Smooth muscle cell (in vitro differentiated cells): ENCODE measurements around the gene LAIR1. TPM values are rescaled to one million over a fixed set of nuclear protein-coding genes. Genes with fewer than 3 reads are reported as not detected.
"Not testable (repeated sequence)": the region's sequence is repeated elsewhere in the genome, so short reads cannot be mapped to it uniquely, and the experiment has no call there.

Source experiments
- DNase-seq: peaks from one replicate; lab custom pipeline; 2025; ENCODE audit not compliant: unreplicated experiment; lab: John Stamatoyannopoulos, UW
- H2AFZ ChIP-seq: fragments of 200-600 bp; sonication (generic); 2 replicates; pipeline ENCODE4 v1.6.0; 2016; ENCODE audit warnings: antibody characterized with exemption, low read depth, mild to moderate bottlenecking
- H3F3A ChIP-seq: fragments of 200-600 bp; sonication (generic); 2 replicates; pipeline ENCODE4 v1.6.0; 2017; ENCODE audit warnings: antibody characterized with exemption, low read depth
- H3K27ac ChIP-seq: fragments of 200-600 bp; sonication (generic); 2 replicates; pipeline ENCODE4 v1.5.1; 2016; ENCODE audit warnings: low read depth, mild to moderate bottlenecking
- H3K27me3 ChIP-seq: fragments of 200-600 bp; sonication (generic); 2 replicates; pipeline ENCODE4 v1.6.1; 2016; ENCODE audit warnings: low read depth, mild to moderate bottlenecking
- H3K36me3 ChIP-seq: fragments of 200-600 bp; sonication (generic); 2 replicates; pipeline ENCODE4 v1.5.1; 2016; ENCODE audit warnings: low read depth
- H3K4me1 ChIP-seq: fragments of 200-600 bp; sonication (generic); 2 replicates; pipeline ENCODE4 v1.5.1; 2016; ENCODE audit warnings: low read depth
- H3K4me2 ChIP-seq: fragments of 200-600 bp; sonication (generic); 2 replicates; pipeline ENCODE4 v1.6.0; 2016; ENCODE audit warnings: mild to moderate bottlenecking
- H3K4me3 ChIP-seq: fragments of 200-600 bp; sonication (generic); 2 replicates; pipeline ENCODE4 v1.5.1; 2016; ENCODE audit warnings: mild to moderate bottlenecking
- H3K79me2 ChIP-seq: fragments of 200-600 bp; sonication (generic); 2 replicates; pipeline ENCODE4 v1.6.0; 2016; ENCODE audit warnings: low read depth, mild to moderate bottlenecking
- H3K9ac ChIP-seq: fragments of 200-600 bp; sonication (generic); 2 replicates; pipeline ENCODE4 v1.6.0; 2016; ENCODE audit warnings: low read depth
- H3K9me3 ChIP-seq: fragments of 200-600 bp; sonication (generic); replicated peaks from 2 replicates; pipeline ENCODE4 v1.5.1; 2016; ENCODE audit warnings: low read depth
- H4K20me1 ChIP-seq: fragments of 200-600 bp; sonication (generic); 2 replicates; pipeline ENCODE4 v1.6.0; 2016; ENCODE audit warnings: low read depth
- CTCF ChIP-seq: fragments of 200-600 bp; sonication (generic); IDR thresholded peaks from 2 replicates; pipeline ENCODE4 v1.5.1; 2017; ENCODE audit warnings: borderline replicate concordance, mild to moderate bottlenecking, antibody characterized with exemption; ENCODE audit not compliant: insufficient read depth, poor library complexity, severe bottlenecking
- WGBS: methylation state at CpG from one replicate; pipeline ENCODE4 v1.1.7; 2016; ENCODE audit warnings: low lambda C conversion rate; 5-methylcytosine and 5-hydroxymethylcytosine counted together
- polyA plus RNA-seq: library from polyadenylated mRNA; unstranded; fragments of >200 nt; fragmentation: Nextera tagmentation; extraction: Ambion mirVana; gene quantifications from 2 replicates; pipeline ENCODE4 v1.2.1, GENCODE V29; 2016
- total RNA-seq: library from RNA; depleted of rRNA; stranded (reverse); fragments of >200 nt; gene quantifications from 2 replicates; pipeline ENCODE4 v1.2.3, GENCODE V29; 2014

The LAIR1 gene
- total and polyA plus RNA-seq, 2 experiments from 2014 or later, result not detected

- Histone ChIP-seq H3K9me3 (no peaks in the 10 kb centered on the region), H3K36me3 (no peaks in the 10 kb centered on the region), H3K79me2 (no peaks in the 10 kb centered on the region), H4K20me1 (no peaks in the 10 kb centered on the region), H3F3A (no peaks in the 10 kb centered on the region), H3K4me3 (no peak overlapping the region), H3K9ac (no peak overlapping the region), H3K27me3 (no peaks in the 10 kb centered on the region), H3K4me2 (no peak overlapping the region), H3K4me1 (no peaks in the 10 kb centered on the region), H2AFZ (no peak overlapping the region), H3K27ac (no peak overlapping the region)
- 89% methylated on average over 16 of the region's 16 CpGs for WGBS
- DNase-seq, result no peak
- TF ChIP-seq CTCF, result no peak
Observed at GRCh38 chr19:54373781-54374631, 9.3 kb upstream of the LAIR1 start.

GRCh38 chr19:54371453-54371852, 6.7 kb upstream of the LAIR1 start:
- not testable (repeated sequence) for H3F3A ChIP-seq, H3K9ac ChIP-seq, H2AFZ ChIP-seq, DNase-seq, H3K27me3 ChIP-seq, H3K4me3 ChIP-seq, H3K27ac ChIP-seq, H3K36me3 ChIP-seq, H3K4me2 ChIP-seq, H3K9me3 ChIP-seq, H3K4me1 ChIP-seq, H4K20me1 ChIP-seq, H3K79me2 ChIP-seq
- WGBS, result 74% methylated on average over 5 of the region's 5 CpGs

- not testable (repeated sequence) for H3K9ac ChIP-seq
- WGBS, result 87% methylated on average over 8 of the region's 10 CpGs
Observed at GRCh38 chr19:54370434-54370796, 5.7 kb upstream of the LAIR1 start.

GRCh38 chr19:54369688-54370433, 5.1 kb upstream of the LAIR1 start:
- not testable (repeated sequence) for H3K27me3 ChIP-seq, H4K20me1 ChIP-seq, H3K9me3 ChIP-seq, DNase-seq, H3K4me2 ChIP-seq, H3K9ac ChIP-seq, H3K4me1 ChIP-seq, H3K79me2 ChIP-seq, H3K36me3 ChIP-seq, H3K4me3 ChIP-seq, H3K27ac ChIP-seq, H3F3A ChIP-seq, H2AFZ ChIP-seq
- 83% methylated on average over 15 of the region's 19 CpGs for WGBS

More at GRCh38 chr19:54370434-54370796, 5.7 kb upstream of the LAIR1 start:
- not testable (repeated sequence) for H3K79me2 ChIP-seq, H3K27me3 ChIP-seq, H3K9me3 ChIP-seq, H3K36me3 ChIP-seq, H3K4me2 ChIP-seq, H3K4me3 ChIP-seq, H2AFZ ChIP-seq, H3K27ac ChIP-seq, H3F3A ChIP-seq, H3K4me1 ChIP-seq, DNase-seq, H4K20me1 ChIP-seq

GRCh38 chr19:54369082-54369687, 4.5 kb upstream of the LAIR1 start:
- no peak overlapping the region for H2AFZ ChIP-seq
- WGBS, result 76% methylated on average over 8 of the region's 8 CpGs
- no peaks in the 10 kb centered on the region for H3F3A ChIP-seq
- DNase-seq, result no peak
- no peak overlapping the region for H3K27ac ChIP-seq
- no peak overlapping the region for H3K9ac ChIP-seq
- H3K4me1 ChIP-seq, result no peaks in the 10 kb centered on the region
- no peaks in the 10 kb centered on the region for H3K9me3 ChIP-seq
- TF ChIP-seq CTCF, result no peak
- H3K4me3 ChIP-seq, result no peak overlapping the region
- no peaks in the 10 kb centered on the region for H4K20me1 ChIP-seq
- no peaks in the 10 kb centered on the region for H3K79me2 ChIP-seq
- H3K4me2 ChIP-seq, result no peak overlapping the region
- H3K36me3 ChIP-seq, result no peaks in the 10 kb centered on the region
- no peaks in the 10 kb centered on the region for H3K27me3 ChIP-seq
